ENCODE results near the gene HNRNPU. TPM values are rescaled to one million over a fixed set of nuclear protein-coding genes. Genes with fewer than 3 reads are reported as not detected.

The HNRNPU gene
- total and polyA plus RNA-seq, 4 donors, result 45.3 to 233 (median 136) TPM

DNA sequence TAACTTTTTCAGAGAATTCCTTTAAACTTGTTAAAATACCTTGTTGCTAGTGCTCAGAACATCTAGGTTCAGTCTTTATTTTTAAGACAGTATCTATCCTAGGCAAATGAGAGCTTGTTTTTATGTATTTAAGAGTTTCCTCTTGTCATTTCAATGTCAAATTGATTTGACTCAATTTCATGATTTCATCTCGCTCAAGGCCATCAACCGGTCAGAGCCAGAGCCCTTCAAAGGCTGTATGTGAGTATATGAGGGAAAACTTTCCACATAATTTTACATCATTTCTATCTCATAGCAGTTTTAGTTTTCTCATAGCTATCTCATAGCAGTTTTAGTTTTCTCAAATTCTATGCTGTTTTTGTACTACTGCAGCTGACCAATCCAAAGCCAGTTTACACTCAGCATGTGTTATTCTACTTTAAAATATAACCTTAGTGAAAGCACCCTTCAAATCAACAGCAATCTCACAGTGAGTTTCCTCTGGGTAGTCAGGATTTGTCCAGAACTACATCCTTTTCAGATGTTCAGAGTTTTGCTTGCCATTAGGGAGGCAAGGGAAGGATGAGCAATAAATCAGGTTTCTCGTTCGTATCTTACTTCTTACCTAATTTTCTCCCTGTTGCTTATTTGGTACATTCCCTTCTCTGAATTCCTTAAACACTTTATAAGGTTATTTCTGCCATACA, 12.7 kb downstream of the HNRNPU start:
- peaks cover 9 to 59% (median 45%) of the 10 kb centered on the region in 4 donors for H3K36me3 ChIP-seq (ENCODE audit: control insufficient read depth in 4 of 4, insufficient read depth in 3 of 4, low read depth in 1 of 4, low read length in 3 of 4)
- H3K4me1 ChIP-seq (ENCODE audit: control insufficient read depth in 4 of 4, insufficient read depth in 4 of 4, low read length in 3 of 4), result peaks cover 6 to 37% (median 14%) of the 10 kb centered on the region in 4 donors
- no peak overlapping the region for H3K27ac ChIP-seq (ENCODE audit: low read depth in 1 of 2, low read length in 2 of 2)
- no peak overlapping the region for H3K4me3 ChIP-seq (ENCODE audit: low read depth in 1 of 3, low read length in 3 of 3)
- H3K27me3 ChIP-seq (ENCODE audit: control insufficient read depth in 4 of 4, insufficient read depth in 4 of 4, low read length in 3 of 4), result no peaks in the 10 kb centered on the region
- 93% methylated on average over 4 of the region's 4 CpGs for WGBS
- no peaks in the 10 kb centered on the region for H3K9me3 ChIP-seq (ENCODE audit: control insufficient read depth in 4 of 4, low read length in 3 of 4)
- no peak for DNase-seq (ENCODE audit: low spot score)
- no peak overlapping the region for H3K9ac ChIP-seq (ENCODE audit: low read depth in 1 of 2, low read length in 2 of 2)
- TF ChIP-seq, protein P1, sequence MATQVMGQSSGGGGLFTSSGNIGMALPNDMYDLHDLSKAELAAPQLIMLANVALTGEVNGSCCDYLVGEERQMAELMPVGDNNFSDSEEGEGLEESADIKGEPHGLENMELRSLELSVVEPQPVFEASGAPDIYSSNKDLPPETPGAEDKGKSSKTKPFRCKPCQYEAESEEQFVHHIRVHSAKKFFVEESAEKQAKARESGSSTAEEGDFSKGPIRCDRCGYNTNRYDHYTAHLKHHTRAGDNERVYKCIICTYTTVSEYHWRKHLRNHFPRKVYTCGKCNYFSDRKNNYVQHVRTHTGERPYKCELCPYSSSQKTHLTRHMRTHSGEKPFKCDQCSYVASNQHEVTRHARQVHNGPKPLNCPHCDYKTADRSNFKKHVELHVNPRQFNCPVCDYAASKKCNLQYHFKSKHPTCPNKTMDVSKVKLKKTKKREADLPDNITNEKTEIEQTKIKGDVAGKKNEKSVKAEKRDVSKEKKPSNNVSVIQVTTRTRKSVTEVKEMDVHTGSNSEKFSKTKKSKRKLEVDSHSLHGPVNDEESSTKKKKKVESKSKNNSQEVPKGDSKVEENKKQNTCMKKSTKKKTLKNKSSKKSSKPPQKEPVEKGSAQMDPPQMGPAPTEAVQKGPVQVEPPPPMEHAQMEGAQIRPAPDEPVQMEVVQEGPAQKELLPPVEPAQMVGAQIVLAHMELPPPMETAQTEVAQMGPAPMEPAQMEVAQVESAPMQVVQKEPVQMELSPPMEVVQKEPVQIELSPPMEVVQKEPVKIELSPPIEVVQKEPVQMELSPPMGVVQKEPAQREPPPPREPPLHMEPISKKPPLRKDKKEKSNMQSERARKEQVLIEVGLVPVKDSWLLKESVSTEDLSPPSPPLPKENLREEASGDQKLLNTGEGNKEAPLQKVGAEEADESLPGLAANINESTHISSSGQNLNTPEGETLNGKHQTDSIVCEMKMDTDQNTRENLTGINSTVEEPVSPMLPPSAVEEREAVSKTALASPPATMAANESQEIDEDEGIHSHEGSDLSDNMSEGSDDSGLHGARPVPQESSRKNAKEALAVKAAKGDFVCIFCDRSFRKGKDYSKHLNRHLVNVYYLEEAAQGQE (IDR thresholded peaks at IDR 0.05), result no peak

DNA sequence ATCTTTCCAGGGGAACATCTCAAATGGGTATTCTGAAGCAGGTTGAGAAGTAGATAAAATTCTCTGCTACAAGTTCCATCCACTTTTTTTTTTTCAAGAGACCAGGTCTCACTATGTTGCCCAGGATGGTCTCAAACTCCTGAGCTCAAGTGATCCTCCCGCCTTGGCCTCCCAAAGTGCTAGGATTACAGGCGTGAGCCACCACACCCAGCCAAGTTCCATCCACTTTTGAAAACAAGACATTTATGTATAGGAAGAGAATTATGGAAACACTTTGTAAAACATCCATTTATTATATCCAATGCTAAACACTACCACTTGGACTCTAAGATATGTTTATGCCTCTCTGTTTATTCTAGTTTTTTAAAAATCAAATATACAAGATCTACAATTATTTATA, 13.4 kb downstream of the HNRNPU start:
- DNase-seq (ENCODE audit: low spot score), result no peak
- Histone ChIP-seq H3K27me3 (ENCODE audit: control insufficient read depth in 4 of 4, insufficient read depth in 4 of 4, low read length in 3 of 4) (no peaks in the 10 kb centered on the region), H3K9ac (ENCODE audit: low read depth in 1 of 2, low read length in 2 of 2) (no peak overlapping the region), H3K36me3 (ENCODE audit: control insufficient read depth in 4 of 4, insufficient read depth in 3 of 4, low read depth in 1 of 4, low read length in 3 of 4) (peaks cover 7 to 57% (median 43%) of the 10 kb centered on the region in 4 donors), H3K4me1 (ENCODE audit: control insufficient read depth in 4 of 4, insufficient read depth in 4 of 4, low read length in 3 of 4) (peaks cover 6 to 37% (median 14%) of the 10 kb centered on the region in 4 donors), H3K9me3 (ENCODE audit: control insufficient read depth in 4 of 4, low read length in 3 of 4) (no peaks in the 10 kb centered on the region), H3K4me3 (ENCODE audit: low read depth in 1 of 3, low read length in 3 of 3) (no peak overlapping the region), H3K27ac (ENCODE audit: low read depth in 1 of 2, low read length in 2 of 2) (no peak overlapping the region)
- WGBS, result 96% methylated on average over 2 of the region's 2 CpGs
- TF ChIP-seq TAF1 (conservative IDR thresholded peaks at IDR 0.05) (no peak), YY1 (IDR thresholded peaks at IDR 0.05) (no peak), NR2F2 (IDR thresholded peaks at IDR 0.05) (no peak), SP1 (IDR thresholded peaks at IDR 0.05) (no peak), HNF4A (conservative IDR thresholded peaks at IDR 0.05) (no peak), FOXA1 (IDR thresholded peaks at IDR 0.05) (no peak), FOXA2 (IDR thresholded peaks at IDR 0.05) (no peak), RXRA (IDR thresholded peaks at IDR 0.05) (no peak), RAD21 (IDR thresholded peaks at IDR 0.05) (no peak), HNF4G (IDR thresholded peaks at IDR 0.05) (no peak)
- TF ChIP-seq, protein P2, sequence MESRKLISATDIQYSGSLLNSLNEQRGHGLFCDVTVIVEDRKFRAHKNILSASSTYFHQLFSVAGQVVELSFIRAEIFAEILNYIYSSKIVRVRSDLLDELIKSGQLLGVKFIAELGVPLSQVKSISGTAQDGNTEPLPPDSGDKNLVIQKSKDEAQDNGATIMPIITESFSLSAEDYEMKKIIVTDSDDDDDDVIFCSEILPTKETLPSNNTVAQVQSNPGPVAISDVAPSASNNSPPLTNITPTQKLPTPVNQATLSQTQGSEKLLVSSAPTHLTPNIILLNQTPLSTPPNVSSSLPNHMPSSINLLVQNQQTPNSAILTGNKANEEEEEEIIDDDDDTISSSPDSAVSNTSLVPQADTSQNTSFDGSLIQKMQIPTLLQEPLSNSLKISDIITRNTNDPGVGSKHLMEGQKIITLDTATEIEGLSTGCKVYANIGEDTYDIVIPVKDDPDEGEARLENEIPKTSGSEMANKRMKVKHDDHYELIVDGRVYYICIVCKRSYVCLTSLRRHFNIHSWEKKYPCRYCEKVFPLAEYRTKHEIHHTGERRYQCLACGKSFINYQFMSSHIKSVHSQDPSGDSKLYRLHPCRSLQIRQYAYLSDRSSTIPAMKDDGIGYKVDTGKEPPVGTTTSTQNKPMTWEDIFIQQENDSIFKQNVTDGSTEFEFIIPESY (IDR thresholded peaks at IDR 0.05), result no peak
- TF ChIP-seq, protein P1 (IDR thresholded peaks at IDR 0.05), result no peak
- TF ChIP-seq, protein P3, sequence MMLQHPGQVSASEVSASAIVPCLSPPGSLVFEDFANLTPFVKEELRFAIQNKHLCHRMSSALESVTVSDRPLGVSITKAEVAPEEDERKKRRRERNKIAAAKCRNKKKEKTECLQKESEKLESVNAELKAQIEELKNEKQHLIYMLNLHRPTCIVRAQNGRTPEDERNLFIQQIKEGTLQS (IDR thresholded peaks at IDR 0.05), result no peak

All from liver (tissue), 9 donors.